Suppressor macrophage treated with lipopolysaccharide for 1 hour (primary cell): ENCODE measurements around the gene TMEM151A.

Experiments used
- DNase-seq, 3 donors: peaks; one replicate each; pipeline ENCODE4 v3.0.0-alpha.2; 2020 to 2022

TMEM151A gene

DNA sequence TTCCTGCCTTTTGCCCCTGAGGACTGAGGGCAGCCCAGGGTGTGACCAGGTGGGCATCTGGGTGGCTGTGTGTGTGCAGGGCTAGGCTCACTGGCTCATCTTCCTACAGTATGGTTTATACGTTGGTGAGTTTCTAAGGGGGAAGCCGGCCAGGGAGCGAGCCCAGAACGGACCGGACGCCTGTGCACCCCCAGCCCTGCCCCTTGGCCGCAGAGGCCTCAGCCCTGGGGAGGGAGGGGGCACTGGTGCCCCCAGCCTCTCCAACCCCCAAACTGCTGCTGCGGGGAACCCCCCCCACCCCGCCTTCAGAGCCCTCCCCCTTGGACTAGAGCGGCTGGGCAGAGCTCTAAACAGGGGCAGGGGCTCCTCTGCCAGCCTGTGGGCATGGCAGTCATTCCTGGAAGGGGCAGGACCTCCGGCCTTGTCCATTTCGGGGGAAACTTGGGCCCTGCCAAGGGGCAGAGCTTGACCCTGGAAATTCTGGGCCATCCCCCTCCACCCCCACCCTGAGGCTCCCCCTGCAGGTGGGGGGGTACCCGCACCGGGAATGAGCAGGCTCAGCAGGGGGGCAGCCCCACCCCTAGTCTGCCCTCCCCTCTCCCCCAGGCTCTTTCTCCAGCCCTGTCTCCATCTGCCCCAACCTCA, 8.1 kb upstream of the TMEM151A start:
- DNase-seq: no peak

DNA sequence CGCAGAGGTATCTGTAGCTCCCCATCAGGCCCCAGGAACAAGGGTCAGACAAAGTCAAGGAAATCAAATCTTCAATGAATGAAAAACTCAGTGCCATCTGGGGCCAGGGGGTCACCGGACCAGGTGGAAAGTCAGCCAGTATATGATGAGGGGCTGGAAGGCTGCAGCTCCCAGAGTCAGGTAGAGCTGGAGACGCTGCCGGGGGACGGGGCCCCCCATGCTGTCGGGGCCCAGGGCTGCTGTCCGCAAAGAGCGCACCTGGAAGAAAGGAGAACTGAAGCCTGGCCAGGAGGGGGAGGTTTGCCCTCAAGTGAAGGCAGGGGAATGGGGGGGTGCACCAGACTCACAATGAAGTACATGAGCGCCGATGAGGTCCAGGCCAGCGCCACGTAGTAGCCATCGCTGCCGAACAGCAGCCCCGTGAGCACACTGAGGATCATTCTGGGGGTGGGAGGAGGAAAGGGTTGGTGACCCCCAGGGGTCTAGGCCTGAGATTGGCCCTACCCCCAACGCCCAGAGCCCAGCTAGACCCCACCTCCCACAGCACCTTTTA, 7.1 kb upstream of the TMEM151A start:
- no peak for DNase-seq

DNA sequence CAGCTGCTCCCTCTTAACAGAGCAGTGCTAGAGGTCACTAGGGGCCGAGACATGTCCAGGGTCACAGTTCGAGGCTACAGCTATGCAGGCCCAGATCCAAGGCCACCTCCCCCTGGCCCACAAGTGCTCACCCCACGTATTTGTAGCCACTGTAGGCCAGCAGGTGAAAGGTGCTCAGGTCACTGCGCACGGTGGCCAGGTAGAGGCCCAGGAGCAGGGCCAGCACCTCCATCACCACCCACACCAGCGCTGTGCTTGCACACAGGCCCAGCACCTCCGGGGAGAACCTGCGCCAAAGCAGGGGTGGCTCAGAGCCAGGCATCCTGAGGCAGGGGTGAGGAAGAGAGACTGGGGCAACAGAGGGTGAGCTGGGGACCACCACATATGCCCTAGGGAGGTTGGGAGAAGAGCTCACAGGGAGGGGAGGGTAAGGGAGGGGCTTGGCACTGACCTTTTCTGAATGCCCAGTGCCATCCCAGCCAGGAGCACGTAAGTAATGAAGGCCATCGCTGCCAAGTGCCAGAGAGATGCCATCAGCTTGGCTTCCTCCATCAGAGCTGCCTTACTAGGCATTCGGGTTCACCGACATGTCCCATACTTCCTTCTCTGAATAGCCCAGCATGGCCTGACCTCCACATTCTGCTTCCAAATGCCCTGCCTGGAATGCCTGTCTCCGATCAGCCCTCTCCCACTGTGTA, 6.3 kb upstream of the TMEM151A start:
- no peak for DNase-seq

DNA sequence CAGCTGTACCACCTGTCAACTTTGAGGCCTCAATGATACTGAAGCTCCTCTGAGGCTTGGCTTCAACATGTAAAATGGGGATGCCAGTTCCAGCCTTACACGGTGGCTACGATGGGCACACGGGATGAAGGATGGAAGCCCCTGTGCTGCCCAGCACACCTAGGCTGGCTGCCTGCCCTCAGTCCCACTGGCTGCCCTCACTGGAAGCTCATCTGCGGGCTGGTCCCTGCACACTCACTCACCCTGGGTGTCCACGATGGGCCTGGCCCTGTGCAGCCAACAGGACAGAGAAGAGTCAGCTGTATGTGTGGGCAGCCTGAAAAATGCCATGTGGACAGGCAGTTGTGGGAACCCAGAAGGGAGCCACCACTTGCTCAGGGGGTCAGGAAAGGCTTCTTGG, 5.0 kb upstream of the TMEM151A start:
- no peak for DNase-seq

DNA sequence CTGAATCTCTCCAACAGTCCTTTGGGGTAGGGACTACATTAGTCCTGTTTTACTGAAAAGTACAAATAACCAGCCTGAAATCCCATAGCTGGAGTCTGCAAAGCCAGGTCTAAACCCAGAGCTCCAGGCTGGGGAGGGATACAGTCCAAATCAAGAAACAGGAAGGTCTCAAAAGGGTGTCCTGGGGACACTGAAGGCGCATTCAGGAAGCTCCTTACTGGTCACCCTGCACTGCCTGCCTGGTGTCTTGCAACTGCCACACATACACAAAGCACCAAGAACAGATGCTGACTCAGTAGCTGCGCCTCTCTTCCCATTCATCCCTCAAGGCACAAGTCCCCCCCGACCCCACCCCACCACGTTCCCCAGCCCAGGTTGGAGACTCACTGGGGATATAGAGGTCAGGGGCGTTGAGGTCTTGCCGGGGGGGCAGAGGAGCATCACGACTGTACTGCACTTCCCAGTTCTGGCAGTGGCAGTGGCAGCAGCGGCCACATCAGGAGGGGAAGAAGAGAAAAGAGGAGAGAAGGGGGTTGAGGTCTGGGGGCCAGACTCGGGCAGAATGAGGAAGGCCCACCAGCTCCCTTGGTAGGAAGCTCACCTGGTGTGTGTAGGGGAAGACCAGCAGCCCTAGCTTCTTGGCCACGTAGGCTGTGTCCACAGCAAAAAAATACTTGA, 4.3 kb upstream of the TMEM151A start:
- peak; percentile 27 to 37 (median 32) for DNase-seq

DNA sequence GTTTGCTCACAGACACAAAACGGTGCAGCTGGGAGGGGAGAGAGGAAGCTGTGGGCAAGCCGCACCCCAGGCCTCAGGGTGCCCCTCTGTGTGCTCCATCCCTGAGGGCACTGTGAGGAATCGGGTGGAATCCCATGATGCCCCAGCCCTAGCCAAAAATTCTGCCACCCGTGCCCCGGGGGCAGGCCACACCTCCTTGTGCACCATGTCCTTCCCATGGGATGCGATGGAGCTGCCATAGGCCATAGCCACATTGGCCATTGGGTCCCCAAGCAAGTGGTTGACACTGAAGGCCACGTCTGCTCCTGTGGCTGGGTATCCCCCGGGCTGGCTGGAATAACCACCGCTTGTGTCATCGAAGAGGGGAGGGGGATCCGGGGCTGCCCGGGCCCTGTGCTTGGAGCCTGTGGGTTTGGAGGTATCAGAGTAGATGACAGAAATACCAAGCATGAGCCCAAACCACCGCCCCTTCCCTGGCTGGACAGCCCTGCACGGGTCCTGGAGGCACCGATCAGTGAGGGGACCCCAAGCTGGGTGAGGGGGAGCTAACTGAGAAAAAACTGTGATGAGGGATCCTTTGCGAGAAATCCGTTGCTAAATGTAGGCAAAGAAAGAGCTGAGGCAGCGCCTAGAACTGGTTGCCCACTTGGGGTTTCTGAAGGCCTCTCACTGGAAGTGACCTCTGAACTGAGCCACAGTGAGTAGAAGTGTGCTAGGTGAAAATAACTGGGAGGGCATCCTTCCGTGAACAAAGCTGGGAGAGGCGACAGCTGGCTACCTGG, 3.6 kb upstream of the TMEM151A start:
- no peak for DNase-seq

DNA sequence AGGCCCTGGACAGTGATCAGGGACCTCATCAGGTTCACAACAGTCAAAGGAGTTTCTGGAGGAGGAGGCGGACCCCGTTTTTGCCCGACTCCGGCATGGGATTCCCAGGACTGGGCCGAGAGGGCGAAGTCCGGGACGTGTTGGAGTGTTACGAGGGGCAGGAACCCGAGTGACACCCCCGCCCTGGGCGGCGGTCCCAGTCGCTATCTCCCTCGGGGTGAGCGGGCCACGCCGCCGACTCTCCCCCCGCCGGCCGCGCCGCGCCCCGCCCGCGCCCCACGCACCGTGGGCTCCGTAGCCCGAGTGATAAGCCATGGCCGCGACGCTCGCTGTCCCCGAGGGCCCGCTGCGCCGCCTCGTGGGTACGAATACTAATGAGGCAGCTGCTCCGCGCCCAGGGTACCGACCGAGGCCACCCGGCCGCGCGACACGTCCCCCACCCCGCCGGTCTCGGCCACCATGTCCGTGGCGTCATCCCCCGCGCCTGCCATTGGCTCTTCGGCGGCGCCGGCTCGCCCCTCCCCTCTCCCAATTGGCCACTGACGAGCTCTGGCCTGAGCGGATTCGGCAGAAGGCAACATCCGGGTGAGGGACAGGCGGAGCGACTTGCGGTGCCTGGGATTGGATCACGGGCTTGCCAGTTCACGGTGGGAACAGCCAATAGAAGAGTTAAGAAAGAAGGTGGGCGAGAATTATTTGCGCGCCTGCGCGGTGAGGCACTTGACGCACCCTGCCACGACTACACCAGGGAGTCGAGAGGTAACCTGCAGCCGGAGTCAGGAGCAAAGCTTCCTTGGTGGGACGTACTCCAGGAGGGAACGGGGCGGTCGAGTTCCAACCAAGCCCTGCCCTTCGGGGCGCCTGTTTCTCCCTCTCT, 2.8 kb upstream of the TMEM151A start, which contains the start of gene YIF1A:
Gene YIF1A, minus strand, starts transcription at position 473 of the 877 bp plus-strand sequence. Its CDS starts 158 bp downstream, at position 315.
- peak; percentile 98 to 99 (median 98) for DNase-seq

DNA sequence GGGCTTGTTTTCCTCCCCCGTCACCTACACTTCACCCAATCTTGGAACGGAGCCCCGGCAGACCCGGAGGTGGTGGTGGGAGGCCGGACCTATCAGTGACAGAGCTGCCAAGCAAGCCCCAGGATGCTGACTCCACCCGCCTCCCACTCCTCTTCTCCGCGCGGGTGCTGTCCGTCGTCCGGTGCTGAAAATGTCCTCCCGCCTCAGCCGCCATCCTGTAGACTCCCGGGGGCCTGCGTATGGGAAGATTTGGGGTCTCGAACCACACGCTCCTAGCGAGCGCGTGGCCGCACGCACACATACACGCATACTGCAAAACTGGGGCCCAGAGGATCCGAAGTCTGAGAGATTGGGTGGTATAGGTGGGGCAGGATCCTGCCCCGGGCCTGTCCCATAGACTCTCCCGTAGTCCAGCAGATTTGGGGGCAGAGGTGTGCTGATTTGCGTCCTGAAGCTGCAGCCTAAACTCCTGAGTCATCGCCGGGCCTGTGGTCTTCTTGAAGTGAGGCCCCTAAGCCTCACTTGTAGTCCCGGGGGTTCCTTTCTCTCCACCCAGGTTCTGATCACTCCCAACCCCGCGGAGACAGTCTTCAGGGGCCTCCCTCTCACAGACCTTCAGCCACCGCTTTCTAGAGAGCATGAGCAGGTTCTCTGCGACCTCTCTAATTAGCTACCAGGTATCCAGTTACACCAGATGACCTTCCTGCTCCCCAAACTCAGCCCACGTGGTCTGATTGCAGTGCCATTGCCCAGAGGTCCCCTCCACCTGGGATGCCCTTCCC, 2.0 kb upstream of the TMEM151A start:
- DNase-seq: peak; percentile 78 to 88 (median 79)

DNA sequence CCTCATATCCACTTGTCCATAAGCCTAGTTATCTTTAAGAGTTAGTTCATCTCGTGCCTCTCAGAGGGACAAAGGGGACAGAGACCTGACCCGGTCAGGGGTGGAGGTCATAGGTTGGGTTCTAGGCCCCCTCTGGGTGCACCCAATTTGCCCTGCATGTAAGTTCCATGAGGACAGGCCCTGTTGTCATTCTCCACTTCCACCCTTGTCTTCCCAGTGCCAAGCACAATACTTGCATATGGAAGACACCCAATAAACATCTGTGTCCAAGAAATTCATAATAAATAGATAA, 1.4 kb upstream of the TMEM151A start:
- no peak for DNase-seq

DNA sequence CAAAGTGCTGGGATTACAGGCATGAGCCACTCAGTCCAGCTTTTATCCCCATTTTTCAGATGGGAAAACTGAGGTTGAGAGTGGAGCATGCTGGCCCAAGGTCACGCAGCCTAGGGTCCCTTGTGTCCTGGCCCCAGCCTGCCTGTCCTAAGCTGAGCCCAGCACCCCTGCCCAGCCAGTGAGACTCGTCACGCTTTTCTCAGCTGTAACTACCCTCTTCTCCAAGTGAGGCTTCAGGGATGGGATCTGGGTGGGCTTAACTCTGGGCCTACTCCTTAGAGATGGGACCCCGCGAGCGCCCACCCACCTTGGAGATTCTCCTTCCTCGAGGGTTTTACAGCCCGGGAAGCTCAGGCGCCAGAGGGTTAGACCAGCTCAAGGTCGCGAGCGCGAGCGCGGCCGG, 390 bp upstream of the TMEM151A start:
- no peak for DNase-seq

DNA sequence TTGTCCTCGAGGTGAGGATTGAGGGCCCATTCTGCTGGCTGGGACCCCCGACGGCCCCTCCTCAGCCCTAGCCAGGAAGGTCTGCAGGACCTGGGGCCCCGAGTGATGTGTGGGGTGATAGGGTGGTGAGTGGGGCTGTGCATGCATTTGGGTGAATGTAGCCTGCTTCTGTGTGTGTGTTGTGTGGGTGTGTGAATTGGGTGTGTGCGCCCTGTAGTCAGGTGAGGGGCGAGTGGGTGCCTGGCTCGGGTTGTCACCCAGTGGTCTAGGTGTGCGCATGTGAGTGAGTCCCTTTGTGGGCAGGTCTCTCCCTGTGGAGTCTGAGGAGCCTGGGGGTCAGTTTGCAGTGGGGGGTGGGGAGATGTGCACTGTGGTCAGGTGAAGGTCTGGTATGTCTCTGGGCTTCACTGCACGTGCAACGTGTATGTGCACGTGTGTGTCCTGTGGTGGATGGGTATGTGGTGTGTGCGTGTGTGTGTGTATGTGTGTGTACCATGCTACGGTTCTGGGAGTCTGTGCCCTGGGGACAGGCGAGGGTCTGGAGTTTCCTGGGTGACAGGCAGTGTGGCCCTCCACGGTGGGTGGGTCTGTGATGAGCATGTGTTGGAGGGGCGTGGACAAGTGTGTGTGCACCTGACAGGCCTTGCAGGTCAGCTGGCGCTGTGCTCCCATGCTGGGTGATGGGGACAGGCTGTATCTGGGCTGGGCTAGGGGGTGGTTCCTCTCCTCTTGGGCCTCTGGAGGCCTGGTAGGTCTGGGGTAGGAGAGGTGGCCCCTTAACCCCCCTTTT, 1.0 kb downstream of the TMEM151A start:
- no peak for DNase-seq

DNA sequence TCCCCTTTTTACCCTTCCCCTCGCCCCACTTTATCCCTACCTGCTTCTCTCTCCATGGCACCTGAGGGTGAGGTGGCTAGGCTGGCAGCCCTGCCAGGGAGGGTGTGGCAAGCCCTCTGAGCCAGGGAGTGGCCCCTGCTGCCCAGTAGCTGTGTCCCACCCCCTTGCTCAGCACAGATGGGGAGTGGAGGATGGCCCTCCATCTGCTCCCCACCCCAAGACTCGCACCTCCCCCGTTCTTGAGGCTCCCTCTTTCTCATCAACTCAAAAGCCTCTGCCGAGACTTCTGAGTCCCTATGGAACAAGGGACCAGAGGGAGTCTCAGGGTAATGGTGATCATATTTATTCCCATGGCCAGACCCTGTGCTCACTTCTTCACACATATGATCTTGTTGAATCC, 1.7 kb downstream of the TMEM151A start:
- DNase-seq: no peak

DNA sequence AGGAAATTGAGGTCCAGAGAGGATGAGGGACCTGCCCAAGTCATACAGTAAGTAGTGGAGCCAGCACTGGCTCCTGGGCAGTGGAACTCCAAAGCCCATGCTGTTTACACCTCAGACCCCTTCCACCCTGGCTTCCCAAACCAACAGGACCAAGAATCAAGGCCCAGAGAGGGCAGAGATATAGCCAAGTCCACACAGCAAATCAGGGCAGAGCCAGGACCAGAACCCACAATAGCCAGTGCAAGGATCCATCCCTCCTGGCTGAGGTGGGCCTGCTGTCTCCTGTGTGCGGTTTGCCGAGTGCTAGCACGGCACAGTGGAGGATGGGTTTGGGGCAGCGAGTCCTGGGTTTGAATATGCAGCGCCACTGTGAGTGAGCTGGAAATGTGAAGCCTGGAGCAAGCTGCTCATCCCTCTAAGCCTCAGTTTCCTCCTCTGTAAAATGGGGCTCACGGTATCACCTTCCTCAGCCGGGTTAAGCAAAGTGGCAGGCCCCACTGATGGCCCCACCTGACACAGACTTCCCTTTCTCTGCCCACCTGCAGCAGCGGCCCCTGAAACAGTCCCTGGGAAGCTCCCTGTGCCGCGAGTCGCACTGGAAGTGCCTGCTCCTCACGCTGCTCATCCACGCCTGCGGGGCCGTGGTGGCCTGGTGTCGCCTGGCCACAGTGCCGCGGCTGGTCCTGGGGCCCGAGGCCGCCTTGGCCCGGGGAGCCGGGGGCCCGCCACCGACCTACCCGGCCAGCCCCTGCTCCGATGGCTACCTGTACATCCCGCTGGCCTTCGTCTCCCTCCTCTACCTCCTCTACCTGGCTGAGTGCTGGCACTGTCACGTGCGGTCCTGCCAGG, 2.3 kb downstream of the TMEM151A start:
- DNase-seq: no peak

DNA sequence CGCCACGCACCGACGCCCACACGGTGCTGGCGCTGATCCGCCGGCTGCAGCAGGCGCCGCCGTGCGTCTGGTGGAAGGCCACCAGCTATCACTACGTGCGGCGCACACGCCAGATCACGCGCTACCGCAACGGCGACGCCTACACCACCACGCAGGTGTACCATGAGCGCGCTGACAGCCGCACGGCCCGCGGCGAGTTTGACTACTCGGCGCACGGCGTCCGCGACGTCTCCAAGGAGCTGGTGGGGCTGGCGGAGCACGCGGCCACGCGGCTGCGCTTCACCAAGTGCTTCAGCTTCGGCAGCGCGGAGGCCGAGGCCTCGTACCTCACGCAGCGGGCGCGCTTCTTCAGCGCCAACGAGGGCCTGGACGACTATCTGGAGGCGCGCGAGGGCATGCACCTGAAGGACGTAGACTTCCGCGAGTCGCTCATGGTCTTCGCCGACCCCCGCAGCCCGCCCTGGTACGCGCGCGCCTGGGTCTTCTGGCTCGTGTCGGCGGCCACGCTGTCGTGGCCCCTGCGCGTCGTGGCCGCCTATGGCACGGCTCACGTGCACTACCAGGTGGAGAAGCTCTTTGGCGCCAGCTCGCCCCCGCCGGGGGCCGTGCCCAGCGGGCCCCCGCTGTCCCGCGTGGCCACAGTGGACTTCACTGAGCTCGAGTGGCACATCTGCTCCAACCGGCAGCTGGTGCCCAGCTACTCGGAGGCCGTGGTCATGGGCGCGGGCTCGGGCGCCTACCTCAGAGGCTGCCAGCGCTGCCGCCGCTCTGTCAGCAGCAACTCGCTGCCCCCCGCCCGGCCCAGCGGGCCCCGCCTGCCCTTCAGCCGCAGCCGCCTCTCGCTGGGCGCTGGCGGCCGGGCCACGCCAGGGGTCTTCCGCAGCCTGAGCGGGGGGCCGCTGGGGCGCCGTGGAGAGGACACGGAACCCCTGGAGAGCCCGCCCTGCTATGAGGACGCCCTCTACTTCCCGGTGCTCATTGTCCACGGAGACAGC, 3.2 kb downstream of the TMEM151A start:
- DNase-seq: no peak

DNA sequence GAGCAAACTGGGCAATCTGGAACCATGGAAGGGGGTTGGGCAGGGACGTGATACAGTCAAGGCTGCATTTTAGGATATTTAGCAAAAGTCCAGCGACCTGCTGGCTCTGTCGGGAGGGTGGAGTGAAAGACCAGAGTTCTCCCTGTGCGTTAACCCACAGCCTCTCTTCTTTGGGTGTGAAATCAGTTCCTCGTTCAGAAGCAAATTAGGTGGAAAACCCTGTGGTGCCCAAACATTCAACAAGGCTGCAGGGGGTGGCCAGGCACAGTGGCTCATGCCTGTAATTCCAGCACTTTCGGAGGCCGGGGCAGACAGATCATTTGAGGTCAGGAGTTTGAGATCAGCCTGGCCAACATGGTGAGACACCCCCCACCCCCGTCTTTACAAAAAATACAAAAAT, 5.9 kb downstream of the TMEM151A start:
- no peak for DNase-seq

DNA sequence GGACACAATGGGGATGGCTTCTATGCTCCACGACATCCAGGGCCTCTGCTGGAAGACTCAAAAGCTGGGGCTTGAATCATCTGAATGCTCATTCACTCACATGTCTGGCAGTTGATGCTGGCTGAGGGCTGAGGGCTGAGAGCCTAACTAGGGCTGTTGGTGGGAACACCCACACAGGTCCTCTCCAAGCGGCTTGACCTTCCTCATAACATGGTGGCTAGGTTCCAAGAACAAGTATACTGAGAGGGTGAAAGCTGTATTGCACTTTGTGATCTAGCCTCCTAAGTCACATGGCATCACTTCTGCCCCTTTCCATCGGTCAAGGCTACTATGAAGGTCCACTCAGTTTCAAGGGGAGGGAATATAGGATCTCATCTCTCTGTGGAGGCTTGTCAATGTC, 7.5 kb downstream of the TMEM151A start:
- peak in 2 of 3 donors; percentile 46 to 57 for DNase-seq

DNA sequence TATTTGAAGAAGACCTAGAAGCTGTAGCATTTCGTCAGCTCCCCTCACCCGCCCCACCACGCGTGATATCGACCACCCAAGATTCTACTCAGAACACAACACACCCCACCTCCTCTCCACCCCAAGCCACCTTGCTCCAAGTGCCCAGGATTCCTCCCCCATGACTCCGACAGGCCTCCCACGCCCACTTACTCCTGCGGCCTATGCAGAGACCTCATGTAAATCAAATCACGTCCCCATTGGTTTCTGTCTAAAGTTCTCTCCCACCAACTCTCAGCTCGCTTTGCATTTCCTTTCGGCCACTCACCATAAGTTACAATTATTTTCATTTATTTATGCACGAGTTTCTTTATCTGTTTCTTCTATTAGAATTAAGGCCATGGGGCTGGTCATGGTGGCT, 11.0 kb downstream of the TMEM151A start:
- DNase-seq: no peak

DNA sequence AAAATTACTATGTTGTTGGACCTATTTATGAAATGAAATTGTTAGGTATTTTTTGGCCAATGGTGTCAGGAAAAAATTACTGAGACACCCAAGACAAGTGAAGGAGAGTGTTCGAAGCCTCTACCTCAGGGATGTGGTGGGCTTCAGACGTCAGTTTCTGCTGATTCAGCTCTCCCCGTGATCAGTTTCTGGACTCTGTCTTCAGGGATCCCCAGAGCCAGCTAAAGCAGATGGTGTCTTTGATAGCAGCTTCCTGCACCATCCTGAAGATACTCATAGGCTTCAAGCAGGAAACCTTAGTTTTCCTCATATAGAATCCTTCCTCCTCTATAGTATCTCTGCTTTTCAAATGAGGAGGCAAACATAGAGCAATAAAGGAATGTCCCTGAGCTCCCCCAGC, 17.8 kb downstream of the TMEM151A start:
- peak in 1 of 3 donors; percentile 38 for DNase-seq
